Activated T-cell treated with anti-CD3 and anti-CD28 coated beads, Interleukin-2, amount 50 U/mL, for 1 hour (primary cell): ENCODE results near the gene ATP11C.

Source experiments
- DNase-seq: peaks from one replicate; pipeline ENCODE4 v3.0.0-alpha.2; 2020

ATP11C gene

GRCh38 chrX:139801397-139801813 is 131.4 kb downstream of the ATP11C start:
- no peak for DNase-seq

GRCh38 chrX:139798701-139799100 is 134.2 kb downstream of the ATP11C start:
- no peak for DNase-seq

GRCh38 chrX:139795196-139795595 is 137.7 kb downstream of the ATP11C start:
- no peak for DNase-seq

GRCh38 chrX:139787601-139788000 is 145.3 kb downstream of the ATP11C start:
- DNase-seq, result no peak

- DNase-seq, result no peak
Measured at GRCh38 chrX:139784807-139785206, 148.0 kb downstream of the ATP11C start.

GRCh38 chrX:139783959-139784358 is 148.9 kb downstream of the ATP11C start:
- no peak for DNase-seq

- no peak for DNase-seq
Measured at GRCh38 chrX:139783030-139783429, 149.8 kb downstream of the ATP11C start.

- no peak for DNase-seq
Measured at GRCh38 chrX:139776599-139776998, 156.3 kb downstream of the ATP11C start.

- DNase-seq, result no peak
Measured at GRCh38 chrX:139770366-139770765, 162.5 kb downstream of the ATP11C start.

GRCh38 chrX:139766545-139766983 is 166.3 kb downstream of the ATP11C start:
- no peak for DNase-seq

- DNase-seq, result no peak
Measured at GRCh38 chrX:139762400-139763183, 170.3 kb downstream of the ATP11C start.

- DNase-seq, result no peak
Measured at GRCh38 chrX:139759637-139760036, 173.2 kb downstream of the ATP11C start.

- DNase-seq, result no peak
Measured at GRCh38 chrX:139758809-139759208, 174.0 kb downstream of the ATP11C start.

GRCh38 chrX:139758250-139758649 is 174.6 kb downstream of the ATP11C start:
- DNase-seq, result no peak

- DNase-seq, result no peak
Measured at GRCh38 chrX:139751053-139751452, 181.8 kb downstream of the ATP11C start.

GRCh38 chrX:139750390-139750789 is 182.5 kb downstream of the ATP11C start:
- DNase-seq, result no peak

GRCh38 chrX:139739138-139739537 is 193.7 kb downstream of the ATP11C start:
- DNase-seq, result no peak

GRCh38 chrX:139738581-139738980 is 194.3 kb downstream of the ATP11C start:
- no peak for DNase-seq

- DNase-seq, result no peak
Measured at GRCh38 chrX:139736151-139736550, 196.7 kb downstream of the ATP11C start.

- no peak for DNase-seq
Measured at GRCh38 chrX:139734996-139735395, 197.9 kb downstream of the ATP11C start.

- no peak for DNase-seq
Measured at GRCh38 chrX:139725720-139726119, 207.1 kb downstream of the ATP11C start.

- DNase-seq, result no peak
Measured at GRCh38 chrX:139724626-139725025, 208.2 kb downstream of the ATP11C start.

- no peak for DNase-seq
Measured at GRCh38 chrX:139720979-139721378, 211.9 kb downstream of the ATP11C start.

- no peak for DNase-seq
Measured at GRCh38 chrX:139720136-139720535, 212.7 kb downstream of the ATP11C start.

GRCh38 chrX:139708067-139708466 is 224.8 kb downstream of the ATP11C start, which contains the start of gene MCF2:
Gene MCF2 (minus strand): TSS chrX:139708167. CDS start chrX:139651744, 56,423 bp downstream.
- no peak for DNase-seq
